GM19372 (cell line): ENCODE measurements around the gene TUBA1C.
"Not testable (repeated sequence)": the region's sequence is repeated elsewhere in the genome, so short reads cannot be mapped to it uniquely, and the experiment has no call there.

ENCODE experiments used
- ATAC-seq: cut with Tn5 transposase; IDR thresholded peaks from one replicate; pipeline ENCODE4 v1.9.1; 2021; ENCODE audit warnings: mild to moderate bottlenecking, low read depth, moderate library complexity; ENCODE audit not compliant: unreplicated experiment

Gene TUBA1C

GRCh38 chr12:49282302-49282701 is 17.4 kb downstream of the TUBA1C start:
- no peak for ATAC-seq

DNA sequence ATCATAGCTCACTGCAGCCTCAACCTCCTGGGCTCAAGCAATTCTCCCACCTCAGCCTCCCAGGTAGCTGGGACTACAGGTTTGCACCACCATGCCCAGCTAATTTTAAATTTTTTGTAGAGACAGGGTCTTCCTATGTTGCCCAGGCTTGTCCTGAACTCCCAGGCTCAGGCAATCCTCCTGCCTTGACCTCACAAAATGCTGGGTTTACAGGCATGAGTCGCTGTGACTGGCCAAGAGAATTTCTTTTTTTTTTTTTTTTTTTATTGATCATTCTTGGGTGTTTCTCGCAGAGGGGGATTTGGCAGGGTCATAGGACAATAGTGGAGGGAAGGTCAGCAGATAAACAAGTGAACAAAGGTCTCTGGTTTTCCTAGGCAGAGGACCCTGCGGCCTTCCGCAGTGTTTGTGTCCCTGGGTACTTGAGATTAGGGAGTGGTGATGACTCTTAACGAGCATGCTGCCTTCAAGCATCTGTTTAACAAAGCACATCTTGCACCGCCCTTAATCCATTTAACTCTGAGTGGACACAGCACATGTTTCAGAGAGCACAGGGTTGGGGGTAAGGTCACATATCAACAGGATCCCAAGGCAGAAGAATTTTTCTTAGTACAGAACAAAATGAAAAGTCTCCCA is 18.0 kb downstream of the TUBA1C start:
- not testable (repeated sequence) for ATAC-seq

DNA sequence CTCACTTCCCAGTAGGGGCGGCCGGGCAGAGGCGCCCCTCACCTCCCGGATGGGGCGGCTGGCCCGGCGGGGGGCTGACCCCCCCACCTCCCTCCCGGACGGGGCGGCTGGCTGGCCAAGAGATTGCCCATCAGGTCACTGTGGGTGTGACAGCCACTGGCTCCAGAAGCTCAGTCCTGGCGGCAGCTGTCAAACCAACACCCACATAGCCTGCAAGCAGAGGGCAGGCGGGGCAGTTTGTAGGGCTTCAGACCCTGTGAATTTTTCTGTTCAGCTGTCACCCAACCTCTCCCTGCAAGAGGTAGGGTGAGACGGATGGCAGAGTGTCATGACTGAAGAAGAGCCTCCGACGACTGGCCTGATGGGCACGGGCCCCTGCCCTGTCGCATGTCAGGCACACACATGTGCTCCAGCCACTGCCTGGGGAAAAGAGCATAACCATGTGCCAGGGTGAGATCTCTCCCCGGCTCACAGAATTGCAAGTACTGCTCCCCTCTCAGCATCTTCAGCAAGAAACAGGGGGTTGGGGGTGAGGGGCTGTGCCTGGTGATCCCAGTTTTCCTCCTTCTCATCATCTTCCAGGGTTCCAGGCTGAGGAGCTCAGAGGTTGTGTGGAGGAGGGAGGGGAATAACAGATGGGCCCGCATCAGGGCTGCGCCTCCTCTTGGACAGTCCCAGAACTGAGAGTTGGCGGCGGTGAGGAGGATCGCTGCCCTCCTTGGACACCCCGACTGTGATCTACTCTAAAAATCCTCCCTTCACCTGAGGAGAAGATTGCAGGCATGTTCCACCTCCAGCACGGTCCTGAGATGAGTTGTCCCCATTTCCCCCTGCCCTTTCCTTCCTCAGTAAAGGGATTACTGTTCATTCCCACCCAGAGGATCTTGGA is 18.9 kb downstream of the TUBA1C start:
- ATAC-seq: no peak

DNA sequence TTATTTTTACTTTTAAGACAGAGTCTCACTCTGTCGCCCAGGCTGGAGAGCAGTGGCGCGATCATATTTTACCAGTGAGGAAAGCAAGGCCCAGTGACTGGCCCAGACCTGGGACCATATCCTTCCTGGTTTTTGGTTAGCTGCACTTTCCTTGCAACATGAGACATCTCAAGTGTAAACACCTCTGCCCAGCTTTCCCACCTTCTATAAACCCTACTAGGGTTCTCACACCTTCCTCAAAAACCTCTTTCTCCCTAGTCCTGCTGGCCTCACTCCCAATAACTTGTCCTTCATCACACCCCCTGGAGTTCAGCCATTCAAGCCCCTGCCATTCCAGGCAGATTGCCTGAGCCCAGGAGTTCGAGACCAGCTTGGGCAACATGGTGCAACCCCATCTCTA is 19.8 kb downstream of the TUBA1C start:
- ATAC-seq: no peak

DNA sequence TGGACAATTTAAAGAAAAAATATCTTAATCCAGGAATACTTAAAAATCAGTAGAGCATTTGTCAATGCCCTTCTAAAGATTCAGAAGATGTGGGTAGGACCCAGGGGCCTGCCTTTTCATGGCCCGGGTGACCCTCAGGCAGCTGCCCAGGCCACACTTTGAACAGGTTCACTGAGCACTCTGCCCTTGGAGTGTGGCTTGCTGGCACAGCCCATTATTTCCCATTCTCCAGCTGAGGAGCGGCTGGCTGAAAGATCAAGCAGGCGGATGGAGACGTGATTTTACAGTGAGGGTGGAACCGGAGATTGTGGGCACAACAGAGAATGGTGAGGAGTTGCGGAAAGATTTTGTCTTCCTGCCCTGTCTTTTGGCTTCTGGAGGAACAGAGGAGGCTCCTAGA is 23.0 kb downstream of the TUBA1C start:
- ATAC-seq: no peak

DNA sequence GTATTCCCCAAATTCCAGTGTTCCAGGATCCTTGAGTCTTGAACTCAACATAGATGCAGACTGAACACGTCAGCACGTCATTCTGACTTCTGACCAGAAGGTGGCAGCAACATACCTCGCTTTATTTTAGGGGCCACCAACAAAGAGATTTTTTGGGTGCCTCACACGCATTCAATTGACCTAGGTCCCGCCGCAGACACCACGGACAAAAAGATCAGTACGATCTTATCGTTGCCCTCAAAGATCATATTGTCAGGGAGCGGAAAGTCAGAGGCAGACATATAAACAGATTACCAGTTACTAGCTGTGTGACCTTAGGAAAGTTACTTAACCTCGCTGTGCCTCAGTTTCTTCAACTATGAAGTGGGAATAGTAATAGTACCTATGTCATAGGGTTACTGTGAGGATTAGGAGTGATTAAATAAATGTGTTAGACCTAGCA is 23.6 kb downstream of the TUBA1C start:
- no peak for ATAC-seq

DNA sequence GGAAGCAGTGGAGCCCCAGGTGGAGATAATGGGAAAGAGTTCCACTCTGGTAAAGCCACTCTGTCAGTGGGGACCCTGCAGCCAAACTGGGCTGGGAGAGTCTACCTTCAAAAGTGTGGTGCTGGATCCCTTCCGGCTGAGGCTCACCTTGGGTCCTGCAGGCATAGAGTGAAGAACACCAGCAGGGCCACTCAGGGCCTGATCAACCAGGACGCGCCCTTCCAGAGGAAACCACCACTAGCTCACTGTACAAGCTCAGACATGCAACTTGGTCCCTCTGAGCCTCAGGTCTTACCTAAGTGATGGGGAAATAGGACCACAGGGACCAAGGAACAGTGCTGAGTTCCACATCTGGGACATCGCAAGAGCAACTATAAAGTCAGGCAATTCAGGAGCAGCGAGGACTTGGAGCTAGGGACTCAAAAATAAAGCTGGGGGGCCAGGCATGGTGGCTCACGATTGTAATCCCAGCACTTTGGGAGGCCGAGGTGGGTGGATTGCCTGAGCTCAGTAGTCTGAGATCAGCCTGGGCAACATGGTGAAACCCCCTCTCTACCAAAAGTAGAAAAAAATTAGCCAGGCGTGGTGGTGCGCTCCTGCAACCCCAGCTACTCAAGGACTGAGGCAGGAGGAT is 24.2 kb downstream of the TUBA1C start:
- ATAC-seq: no peak

- no peak for ATAC-seq
These were observed 27.8 kb downstream of the TUBA1C start for GRCh38 chr12:49292729-49293055.

DNA sequence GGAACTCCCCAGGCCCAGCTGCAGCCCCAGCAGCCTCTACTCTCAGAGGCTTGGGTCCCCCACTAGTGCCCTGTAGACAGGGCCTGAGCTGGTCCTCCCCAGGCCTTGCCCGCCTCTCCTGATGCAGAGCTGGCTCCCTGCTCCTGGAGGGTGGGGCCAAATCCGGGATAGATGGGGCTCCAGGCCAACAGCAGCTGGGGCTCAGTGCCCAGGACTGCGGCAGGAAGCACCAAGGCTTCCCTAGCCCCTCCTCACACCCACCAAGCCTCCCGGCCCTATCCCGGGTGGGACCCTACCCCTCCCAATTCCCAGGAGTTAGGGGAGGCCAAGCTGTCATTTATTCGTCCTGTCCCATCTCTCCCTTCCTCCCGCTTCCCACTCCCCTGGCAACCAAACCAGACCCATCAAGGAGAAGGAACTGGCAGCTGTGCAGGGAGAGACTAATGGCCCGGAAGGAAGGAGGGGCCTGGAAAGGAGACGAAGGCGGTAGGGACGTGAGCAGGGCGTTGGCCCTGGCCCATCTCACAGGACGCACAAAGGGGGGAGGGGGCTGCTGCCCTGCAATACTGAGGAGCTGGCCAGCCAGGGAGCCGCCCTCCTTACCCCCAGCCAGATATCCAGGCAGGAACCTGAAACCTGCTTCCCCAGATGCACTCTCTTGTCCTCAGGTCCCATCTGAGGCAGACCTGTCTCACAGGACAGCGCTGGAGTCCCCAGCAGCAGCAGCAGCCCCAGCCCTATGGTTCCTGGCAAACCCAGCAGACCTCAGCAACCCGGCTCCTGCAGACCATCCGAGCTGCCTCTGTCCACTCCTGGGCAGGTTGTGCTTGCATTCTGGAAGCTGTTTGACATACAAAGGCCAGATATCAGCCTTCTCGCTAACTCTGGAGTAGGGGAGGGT is 28.4 kb downstream of the TUBA1C start:
- no peak for ATAC-seq

GRCh38 chr12:49294086-49294803 is 29.4 kb downstream of the TUBA1C start:
- ATAC-seq: no peak

DNA sequence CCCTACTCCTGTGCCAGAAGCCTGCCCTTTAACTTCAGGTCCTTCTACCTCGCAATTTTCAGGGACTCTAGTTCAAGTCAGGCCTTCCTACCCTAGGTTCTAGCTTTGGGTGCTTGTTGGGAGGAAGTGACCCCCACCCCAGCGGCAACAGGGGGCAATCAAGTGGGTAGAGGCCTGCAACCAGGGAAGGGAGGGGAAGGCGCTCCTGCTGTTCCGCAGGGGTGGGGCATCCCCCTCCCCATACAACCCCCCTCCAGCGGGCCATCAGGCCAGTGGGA is 29.9 kb downstream of the TUBA1C start:
- no peak for ATAC-seq

- ATAC-seq: no peak
These were observed 30.4 kb downstream of the TUBA1C start, which contains the start of gene PRPH for GRCh38 chr12:49295082-49295936. TSS of gene PRPH (plus strand) at chr12:49295147. CDS start at chr12:49295201, 54 bp downstream.

DNA sequence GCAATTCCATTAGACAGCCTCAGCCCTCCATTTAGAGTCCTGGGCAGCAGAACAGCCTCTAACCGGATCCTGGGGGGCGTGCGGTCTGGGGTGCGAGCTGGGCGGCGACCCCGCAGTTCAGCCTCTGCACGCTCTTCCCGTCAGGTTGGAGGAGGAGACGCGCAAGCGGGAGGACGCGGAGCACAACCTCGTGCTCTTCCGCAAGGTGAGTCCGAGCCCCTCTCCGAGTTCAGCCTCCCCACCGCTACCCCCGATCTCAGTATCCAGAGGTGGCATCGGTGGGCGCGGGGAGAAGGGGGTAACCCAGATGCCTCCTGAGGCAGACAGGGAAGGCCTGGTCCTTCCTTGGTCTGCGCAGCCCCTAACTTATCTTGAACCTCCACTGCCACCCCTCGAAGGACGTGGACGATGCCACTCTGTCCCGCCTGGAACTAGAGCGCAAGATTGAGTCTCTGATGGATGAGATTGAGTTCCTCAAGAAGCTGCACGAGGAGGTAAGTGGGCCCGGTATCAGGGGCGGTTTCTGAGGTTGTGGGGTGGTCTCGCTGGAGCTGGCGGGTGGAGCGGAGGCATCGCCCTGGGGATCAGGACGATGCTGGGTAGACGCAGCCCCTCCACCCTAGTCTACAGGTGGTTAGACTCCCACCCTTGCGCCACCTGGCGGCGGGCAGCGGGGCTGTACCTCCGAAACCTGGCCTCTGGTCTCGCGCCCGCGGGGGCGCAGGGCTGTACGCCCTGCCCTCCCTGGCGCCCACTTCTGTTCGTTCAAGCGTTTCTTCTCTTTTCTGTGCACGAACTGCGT is 31.4 kb downstream of the TUBA1C start:
- no peak for ATAC-seq

- ATAC-seq: no peak
These were observed 32.2 kb downstream of the TUBA1C start for GRCh38 chr12:49296836-49297694.

- ATAC-seq: no peak
These were observed 32.8 kb downstream of the TUBA1C start for GRCh38 chr12:49297695-49298060.

DNA sequence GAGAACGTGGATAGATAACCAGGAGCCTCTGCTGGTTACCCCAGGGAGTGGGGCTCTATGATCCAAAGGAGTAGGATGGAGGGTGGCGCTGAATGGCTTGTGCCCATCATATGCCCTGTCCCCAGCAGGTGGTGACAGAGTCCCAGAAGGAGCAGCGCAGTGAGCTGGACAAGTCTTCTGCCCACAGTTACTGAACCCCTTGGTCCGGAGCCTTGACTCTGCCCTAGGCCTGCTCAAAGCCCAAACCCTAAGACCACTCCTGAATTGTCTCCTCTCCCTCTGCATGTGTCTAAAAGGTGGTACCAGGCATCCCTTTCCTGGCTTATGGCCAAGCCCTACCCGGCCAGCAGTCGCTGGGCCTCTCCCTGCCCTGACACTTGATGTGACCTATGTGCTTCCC is 33.3 kb downstream of the TUBA1C start:
- ATAC-seq: no peak

DNA sequence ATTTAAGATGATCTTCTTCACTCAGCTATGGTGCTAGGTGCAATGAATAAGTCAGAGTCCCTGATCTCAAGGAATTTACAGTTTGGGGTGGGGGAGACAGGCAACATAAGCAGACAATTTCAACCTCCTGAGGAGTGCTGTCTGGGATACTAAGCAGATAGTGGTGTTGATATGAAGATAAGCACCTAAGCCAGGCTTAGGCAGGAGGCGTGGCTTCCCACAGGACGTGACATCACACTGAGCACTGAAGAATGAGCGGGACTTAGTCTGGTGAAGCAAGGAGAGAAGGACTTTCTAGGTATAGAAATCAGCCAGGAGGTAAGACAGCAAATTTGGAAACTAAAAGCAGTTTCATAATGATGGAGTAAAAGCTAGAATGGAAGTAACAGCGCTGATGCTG is 36.9 kb downstream of the TUBA1C start:
- no peak for ATAC-seq

GRCh38 chr12:49304161-49304560 is 39.3 kb downstream of the TUBA1C start:
- ATAC-seq: no peak
